ENCODE data around the gene LYSMD2. TPM values are rescaled to one million over a fixed set of nuclear protein-coding genes. Genes with fewer than 3 reads are reported as not detected.

LYSMD2 gene
- total and polyA plus RNA-seq, 9 of the 15 experiments (the other 6 are each of a cell fraction or from before 2014, with no cell fraction given) = 4.3 to 30.3 (median 9.8) TPM

DNA sequence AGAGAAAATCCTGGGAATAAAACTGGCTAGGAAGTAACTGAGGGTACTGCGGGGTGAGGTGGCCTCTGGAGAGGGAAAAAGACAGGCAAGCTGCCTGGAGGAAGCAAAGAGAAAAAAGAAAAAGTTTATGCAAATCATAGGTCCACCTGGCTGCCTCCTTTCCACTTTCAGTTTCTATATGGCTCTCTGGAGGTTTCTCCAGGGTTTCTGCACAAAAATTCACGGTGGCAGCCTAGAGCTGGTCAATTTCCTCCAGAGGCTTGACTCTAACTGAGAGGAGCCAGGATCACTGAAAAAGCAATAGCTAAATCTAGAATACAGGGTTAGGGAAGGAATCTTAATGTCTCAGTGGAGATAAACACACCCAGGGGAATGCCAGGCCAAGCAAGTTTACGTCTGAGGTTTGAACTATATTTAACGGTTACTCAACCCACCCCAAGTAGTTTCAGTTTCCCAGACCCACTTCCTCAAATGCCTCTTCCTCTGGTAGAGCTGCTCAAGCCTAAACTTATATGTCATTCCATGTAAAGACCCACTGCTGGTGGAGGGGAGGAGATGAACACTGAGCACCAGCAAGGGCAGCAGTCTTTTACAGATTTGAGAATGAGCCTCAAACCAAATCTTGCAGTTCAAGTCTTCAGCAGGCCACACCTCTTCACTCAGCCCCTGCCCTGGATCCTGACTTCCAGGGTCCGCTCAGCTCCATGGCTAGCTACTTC is 5.7 kb downstream of the LYSMD2 start:
- Histone ChIP-seq H3K36me3 (ENCODE audit: control insufficient read depth, insufficient read depth, low read length) (peaks cover 4% of the 10 kb centered on the region; the same call in 1 of the 3 replicates), H3K79me2 (ENCODE audit: control insufficient read depth, insufficient read depth, low read length) (peaks cover 22% of the 10 kb centered on the region), H4K20me1 (replicated peaks; ENCODE audit: control insufficient read depth, insufficient read depth, low read length) (no peaks in the 10 kb centered on the region), H3K4me2 (ENCODE audit: insufficient read depth, low read length) (peak overlapping the region; percentile 47), H3K9me1 (ENCODE audit: control insufficient read depth, insufficient read depth, low read length) (no peaks in the 10 kb centered on the region), H3K4me3 (no peak overlapping the region), H3K27me3 (ENCODE audit: control insufficient read depth in 2 of 2, insufficient read depth in 2 of 2, low read length in 2 of 2) (no peaks in the 10 kb centered on the region), H2AFZ (ENCODE audit: low read depth, low read length) (peak overlapping the region; percentile 69; the same call in 1 of the 2 replicates), H3K27ac (ENCODE audit: extremely low read depth, low read depth, low read length) (peak overlapping the region; percentile 49; the same call in 2 of the 3 replicates), H3K9ac (ENCODE audit: insufficient read depth in 1 of 2, low read depth in 2 of 2, low read length in 2 of 2) (peak overlapping the region; percentile 19 to 67; a peak in 2 of 4 replicates), H3K4me1 (replicated peaks in 1 of 2; ENCODE audit: control insufficient read depth in 2 of 2, insufficient read depth in 2 of 2, low read length in 2 of 2) (peaks cover 7 to 49% of the 10 kb centered on the region in 2 experiments), H3K9me3 (replicated peaks; ENCODE audit: control insufficient read depth, insufficient read depth, low read depth, low read length) (no peaks in the 10 kb centered on the region)
- ChIA-PET CTCF (ENCODE audit: low intra/inter-chr PET ratio) (no interaction called here), POLR2A (interaction anchor here (1.3 kb wide), 1 partner anchor 9 kb away, joined by 3 read pairs; no protein-coding TSS in a partner anchor)
- BruUV-seq (replicated peaks) = no TSS peak
- ATAC-seq = peak; percentile 7
- peak in 1 of 4 experiments; percentile 21 for DNase-seq (ENCODE audit: extremely low read depth in 1 of 4, low spot score in 3 of 4)
- no peak for FAIRE-seq
- in situ Hi-C loops (cut with MboI) = no loop called here
- 32% methylated on average over 5 of the region's 5 CpGs for WGBS (ENCODE audit: insufficient coverage, low coverage, missing lambda C conversion rate)
- intact Hi-C loops (cut with micrococcal nuclease) = no loop called here
- TF ChIP-seq, protein P1, sequence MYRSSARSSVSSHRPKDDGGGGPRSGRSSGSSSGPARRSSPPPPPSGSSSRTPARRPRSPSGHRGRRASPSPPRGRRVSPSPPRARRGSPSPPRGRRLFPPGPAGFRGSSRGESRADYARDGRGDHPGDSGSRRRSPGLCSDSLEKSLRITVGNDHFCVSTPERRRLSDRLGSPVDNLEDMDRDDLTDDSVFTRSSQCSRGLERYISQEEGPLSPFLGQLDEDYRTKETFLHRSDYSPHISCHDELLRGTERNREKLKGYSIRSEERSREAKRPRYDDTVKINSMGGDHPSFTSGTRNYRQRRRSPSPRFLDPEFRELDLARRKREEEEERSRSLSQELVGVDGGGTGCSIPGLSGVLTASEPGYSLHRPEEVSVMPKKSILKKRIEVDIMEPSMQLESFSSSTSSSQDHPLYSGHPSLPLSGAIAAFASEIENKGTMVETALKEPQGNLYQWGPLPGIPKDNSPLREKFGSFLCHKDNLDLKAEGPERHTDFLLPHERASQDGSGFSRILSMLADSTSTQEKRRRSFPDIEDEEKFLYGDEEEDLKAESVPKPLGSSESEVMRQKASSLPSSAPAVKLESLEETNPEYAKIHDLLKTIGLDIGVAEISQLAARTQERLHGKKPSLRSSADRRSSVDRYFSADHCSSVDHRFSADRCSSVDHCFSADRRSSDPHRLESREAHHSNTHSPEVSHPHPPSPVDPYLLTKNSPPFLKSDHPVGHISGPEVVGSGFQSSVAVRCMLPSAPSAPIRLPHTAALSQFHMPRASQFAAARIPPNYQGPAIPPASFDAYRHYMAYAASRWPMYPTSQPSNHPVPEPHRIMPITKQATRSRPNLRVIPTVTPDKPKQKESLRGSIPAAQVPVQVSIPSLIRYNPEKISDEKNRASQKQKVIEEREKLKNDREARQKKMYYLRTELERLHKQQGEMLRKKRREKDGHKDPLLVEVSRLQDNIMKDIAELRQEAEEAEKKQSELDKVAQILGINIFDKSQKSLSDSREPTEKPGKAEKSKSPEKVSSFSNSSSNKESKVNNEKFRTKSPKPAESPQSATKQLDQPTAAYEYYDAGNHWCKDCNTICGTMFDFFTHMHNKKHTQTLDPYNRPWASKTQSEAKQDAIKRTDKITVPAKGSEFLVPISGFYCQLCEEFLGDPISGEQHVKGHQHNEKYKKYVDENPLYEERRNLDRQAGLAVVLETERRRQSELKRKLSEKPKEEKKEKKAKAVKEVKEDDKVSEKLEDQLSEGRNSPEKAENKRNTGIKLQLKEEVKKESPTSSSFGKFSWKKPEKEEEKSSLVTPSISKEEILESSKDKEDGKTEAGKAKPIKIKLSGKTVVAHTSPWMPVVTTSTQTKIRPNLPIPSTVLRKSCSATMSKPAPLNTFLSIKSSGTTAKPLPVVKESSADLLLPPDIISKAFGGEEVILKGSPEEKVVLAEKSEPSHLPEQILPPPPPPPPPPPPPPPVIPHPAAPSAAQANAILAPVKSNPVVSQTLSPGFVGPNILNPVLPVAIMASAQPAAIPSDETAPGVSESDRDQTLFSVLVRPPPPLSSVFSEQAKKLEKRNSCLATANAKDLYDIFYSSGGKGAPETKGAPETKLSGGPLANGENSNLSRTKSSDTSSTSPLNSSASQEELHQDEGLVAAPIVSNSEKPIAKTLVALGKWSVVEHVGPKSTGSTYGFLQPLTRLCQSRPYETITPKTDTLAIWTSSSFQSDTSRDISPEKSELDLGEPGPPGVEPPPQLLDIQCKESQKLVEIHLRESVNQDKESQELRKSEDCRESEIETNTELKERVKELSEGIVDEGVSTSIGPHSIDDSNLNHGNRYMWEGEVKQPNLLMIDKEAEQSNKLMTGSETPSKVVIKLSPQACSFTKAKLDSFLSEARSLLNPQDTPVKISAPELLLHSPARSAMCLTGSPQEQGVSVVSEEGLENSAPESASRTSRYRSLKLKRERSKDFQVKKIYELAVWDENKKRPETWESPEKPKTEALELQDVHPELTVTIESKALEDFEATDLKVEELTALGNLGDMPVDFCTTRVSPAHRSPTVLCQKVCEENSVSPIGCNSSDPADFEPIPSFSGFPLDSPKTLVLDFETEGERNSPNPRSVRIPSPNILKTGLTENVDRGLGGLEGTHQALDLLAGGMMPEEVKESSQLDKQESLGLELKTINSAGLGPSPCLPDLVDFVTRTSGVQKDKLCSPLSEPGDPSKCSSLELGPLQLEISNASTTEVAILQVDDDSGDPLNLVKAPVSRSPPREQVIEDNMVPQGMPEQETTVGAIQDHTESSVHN (IDR thresholded peaks at IDR 0.05; ENCODE audit: borderline replicate concordance in 1 of 2, low read depth in 1 of 2) = peak in 1 of 2 experiments; percentile 75; a peak in 1 of 4 replicates
- TF ChIP-seq, protein P2, sequence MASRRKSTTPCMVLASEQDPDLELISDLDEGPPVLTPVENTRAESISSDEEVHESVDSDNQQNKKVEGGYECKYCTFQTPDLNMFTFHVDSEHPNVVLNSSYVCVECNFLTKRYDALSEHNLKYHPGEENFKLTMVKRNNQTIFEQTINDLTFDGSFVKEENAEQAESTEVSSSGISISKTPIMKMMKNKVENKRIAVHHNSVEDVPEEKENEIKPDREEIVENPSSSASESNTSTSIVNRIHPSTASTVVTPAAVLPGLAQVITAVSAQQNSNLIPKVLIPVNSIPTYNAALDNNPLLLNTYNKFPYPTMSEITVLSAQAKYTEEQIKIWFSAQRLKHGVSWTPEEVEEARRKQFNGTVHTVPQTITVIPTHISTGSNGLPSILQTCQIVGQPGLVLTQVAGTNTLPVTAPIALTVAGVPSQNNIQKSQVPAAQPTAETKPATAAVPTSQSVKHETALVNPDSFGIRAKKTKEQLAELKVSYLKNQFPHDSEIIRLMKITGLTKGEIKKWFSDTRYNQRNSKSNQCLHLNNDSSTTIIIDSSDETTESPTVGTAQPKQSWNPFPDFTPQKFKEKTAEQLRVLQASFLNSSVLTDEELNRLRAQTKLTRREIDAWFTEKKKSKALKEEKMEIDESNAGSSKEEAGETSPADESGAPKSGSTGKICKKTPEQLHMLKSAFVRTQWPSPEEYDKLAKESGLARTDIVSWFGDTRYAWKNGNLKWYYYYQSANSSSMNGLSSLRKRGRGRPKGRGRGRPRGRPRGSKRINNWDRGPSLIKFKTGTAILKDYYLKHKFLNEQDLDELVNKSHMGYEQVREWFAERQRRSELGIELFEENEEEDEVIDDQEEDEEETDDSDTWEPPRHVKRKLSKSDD (conservative IDR thresholded peaks at IDR 0.05; ENCODE audit: low read length) = no peak
- TF ChIP-seq DMBX1 (CRISPR knock-in tag; IDR thresholded peaks at IDR 0.05; ENCODE audit: borderline replicate concordance) = no peak
- no peak for TF ChIP-seq ZNF778 (CRISPR knock-in tag; IDR thresholded peaks at IDR 0.05)
- TF ChIP-seq HEY1 (CRISPR knock-in tag; IDR thresholded peaks at IDR 0.05; ENCODE audit: borderline replicate concordance) = no peak
- TF ChIP-seq, protein P3, sequence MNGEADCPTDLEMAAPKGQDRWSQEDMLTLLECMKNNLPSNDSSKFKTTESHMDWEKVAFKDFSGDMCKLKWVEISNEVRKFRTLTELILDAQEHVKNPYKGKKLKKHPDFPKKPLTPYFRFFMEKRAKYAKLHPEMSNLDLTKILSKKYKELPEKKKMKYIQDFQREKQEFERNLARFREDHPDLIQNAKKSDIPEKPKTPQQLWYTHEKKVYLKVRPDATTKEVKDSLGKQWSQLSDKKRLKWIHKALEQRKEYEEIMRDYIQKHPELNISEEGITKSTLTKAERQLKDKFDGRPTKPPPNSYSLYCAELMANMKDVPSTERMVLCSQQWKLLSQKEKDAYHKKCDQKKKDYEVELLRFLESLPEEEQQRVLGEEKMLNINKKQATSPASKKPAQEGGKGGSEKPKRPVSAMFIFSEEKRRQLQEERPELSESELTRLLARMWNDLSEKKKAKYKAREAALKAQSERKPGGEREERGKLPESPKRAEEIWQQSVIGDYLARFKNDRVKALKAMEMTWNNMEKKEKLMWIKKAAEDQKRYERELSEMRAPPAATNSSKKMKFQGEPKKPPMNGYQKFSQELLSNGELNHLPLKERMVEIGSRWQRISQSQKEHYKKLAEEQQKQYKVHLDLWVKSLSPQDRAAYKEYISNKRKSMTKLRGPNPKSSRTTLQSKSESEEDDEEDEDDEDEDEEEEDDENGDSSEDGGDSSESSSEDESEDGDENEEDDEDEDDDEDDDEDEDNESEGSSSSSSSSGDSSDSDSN (IDR thresholded peaks at IDR 0.05; ENCODE audit: borderline replicate concordance in 1 of 2, low read depth in 2 of 2, low read length in 2 of 2) = no peak

Data from K562 (cell line).